OCI-LY3 (cell line): Measurements from ENCODE around the gene DVL2.

Experiments used
- CTCF ChIP-seq: fragments of 200-600, 300-600 bp; sonication (generic); IDR thresholded peaks from 2 replicates; pipeline ENCODE4 v1.5.1; 2014; ENCODE audit warnings: antibody characterized with exemption, low read length, low read depth
- EZH2phosphoT487 ChIP-seq: fragments of 200-600 bp; shearing (Covaris generic); IDR thresholded peaks from 2 replicates; pipeline ENCODE4 v1.6.1; 2018; ENCODE audit warnings: antibody characterized with exemption, mixed run types, low read depth

GRCh38 chr17:7243453-7243729, 9.1 kb upstream of the DVL2 start:
- TF ChIP-seq CTCF (no peak), EZH2phosphoT487 (no peak)
